Dermis microvascular lymphatic vessel endothelial cell (primary cell): ENCODE measurements around the gene TMEM154. TPM values are rescaled to one million over a fixed set of nuclear protein-coding genes. Genes with fewer than 3 reads are reported as not detected.

ENCODE experiments used
- DNase-seq, 2 donors: peaks; one replicate each; pipeline versions ENCODE4 v3.0.0 to v3.0.0-alpha.2; 2010; ENCODE audit warnings: low read depth in 2 of 2
- total RNA-seq: library from RNA; depleted of rRNA; stranded (reverse); fragments of >200 nt; gene quantifications from 2 replicates; pipeline ENCODE4 v1.2.1, GENCODE V29; 2014

The TMEM154 gene, protein sequence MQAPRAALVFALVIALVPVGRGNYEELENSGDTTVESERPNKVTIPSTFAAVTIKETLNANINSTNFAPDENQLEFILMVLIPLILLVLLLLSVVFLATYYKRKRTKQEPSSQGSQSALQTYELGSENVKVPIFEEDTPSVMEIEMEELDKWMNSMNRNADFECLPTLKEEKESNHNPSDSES
- 0.63 and 1.8 TPM in 2 replicates for total RNA-seq

DNA sequence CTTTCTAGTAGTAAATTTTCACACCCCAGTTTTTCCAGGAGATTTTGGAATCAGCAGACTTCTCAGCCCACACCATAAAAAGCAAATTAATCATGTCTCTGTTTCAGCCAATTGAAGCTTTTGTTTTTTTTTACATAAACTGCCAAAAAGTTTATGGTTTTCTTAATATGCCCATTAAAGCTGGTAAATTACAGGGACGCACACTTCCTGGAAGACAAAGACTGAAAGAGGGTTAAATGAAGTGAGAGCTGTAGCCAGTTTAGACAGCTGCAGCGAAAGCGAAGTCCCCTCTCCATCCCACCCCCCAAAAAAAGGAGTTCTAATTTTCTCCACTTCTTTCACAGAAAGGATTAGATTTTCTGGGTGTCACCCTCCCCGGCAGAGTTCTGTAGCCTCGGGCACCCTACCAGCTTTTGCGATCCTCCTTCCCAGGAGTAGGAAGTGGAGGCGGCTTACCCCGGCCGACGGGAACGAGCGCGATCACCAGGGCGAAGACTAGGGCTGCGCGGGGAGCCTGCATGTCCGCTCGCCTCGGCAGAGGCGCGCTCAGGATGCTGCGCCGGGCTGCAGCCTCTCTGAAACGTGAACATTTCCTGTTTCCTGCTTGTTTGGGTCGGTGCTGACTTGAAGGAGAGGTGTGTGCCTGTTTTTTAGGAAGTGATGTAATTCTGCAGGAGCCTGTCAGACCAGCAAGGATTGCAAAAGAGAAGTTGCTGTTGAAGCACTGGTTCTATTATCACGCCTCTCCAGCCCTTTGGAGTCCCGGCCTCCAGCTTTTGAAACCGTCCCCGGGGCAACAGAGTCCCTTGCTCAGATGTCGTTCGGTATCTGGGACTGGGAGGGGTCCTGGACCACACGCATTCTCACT, at the start of gene TMEM154:
TSS of gene TMEM154 (minus strand) at position 584 of the 868 bp plus-strand sequence. CDS start at position 520, 64 bp downstream.
- DNase-seq: peak; percentile 2 to 67

DNA sequence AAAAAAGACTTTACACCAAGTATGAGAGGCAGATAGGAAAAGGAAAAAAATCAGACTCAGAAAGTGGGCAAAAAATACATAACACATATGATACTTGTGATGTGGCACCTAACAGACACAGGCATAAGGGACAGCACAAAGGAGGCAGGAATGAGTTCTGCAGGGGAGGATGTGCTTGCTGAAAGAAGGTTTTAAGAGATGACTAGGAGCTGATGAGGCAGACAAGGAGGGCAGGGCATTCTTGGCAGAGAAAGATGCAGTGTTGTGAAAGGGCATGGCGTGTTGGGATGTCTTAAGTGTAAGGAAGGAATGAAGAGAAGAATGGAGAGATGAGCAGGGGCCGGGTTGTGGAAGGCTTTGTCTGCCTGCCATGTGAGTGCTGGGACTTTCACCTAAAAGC, 49.7 kb upstream of the TMEM154 start:
- DNase-seq: no peak

GRCh38 chr4:152728343-152728742, 48.5 kb upstream of the TMEM154 start:
- DNase-seq: no peak

DNA sequence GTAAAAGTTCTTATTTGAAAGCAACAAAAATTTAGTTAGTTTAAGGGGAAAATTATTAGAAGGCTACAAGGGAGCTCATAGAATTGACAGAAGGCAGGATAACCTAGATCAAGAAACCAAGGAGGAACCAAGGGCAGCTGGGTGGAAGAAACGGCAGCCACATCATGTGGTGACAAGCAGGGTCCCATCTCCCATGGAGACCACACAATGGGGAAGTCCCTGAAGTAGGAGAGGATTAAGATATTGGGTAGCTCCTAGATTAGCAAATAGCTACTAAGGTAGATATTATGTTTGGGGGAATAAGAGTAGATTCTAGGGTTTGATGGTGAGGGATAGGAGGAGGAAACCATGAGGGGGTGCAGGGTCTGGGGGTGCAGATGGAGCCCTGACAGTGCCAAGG, 48.0 kb upstream of the TMEM154 start:
- DNase-seq: no peak

DNA sequence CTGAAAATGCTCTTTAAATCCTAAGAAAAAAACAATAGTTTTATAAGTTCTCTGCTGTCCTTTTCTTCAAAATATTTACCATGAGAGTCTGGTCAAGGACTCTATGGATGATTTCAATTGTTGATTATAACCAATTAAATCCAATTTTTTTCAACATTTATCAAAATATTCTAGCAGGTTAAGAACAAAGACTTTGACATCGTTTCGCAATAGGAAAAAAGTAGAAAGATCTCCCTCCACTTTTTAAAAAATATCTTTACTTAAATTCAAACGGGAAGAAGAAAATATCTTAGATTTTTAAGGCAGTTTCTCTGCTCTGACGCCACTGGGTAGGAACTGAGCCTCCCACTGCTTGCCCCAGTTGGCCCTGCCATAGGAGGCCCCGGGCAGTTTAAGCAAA, 44.7 kb upstream of the TMEM154 start:
- DNase-seq: no peak

- no peak for DNase-seq
These were observed 43.4 kb upstream of the TMEM154 start for GRCh38 chr4:152723236-152723635.

- DNase-seq: no peak
These were observed 40.2 kb upstream of the TMEM154 start for GRCh38 chr4:152719801-152720556.

GRCh38 chr4:152719291-152719690, 39.5 kb upstream of the TMEM154 start:
- no peak for DNase-seq

GRCh38 chr4:152715076-152715475, 35.3 kb upstream of the TMEM154 start:
- no peak for DNase-seq

GRCh38 chr4:152713951-152714705, 34.3 kb upstream of the TMEM154 start:
- no peak for DNase-seq

GRCh38 chr4:152709675-152710438, 30.1 kb upstream of the TMEM154 start:
- DNase-seq: no peak

- DNase-seq: no peak
These were observed 29.0 kb upstream of the TMEM154 start for GRCh38 chr4:152708796-152709195.

- DNase-seq: no peak
These were observed 28.6 kb upstream of the TMEM154 start for GRCh38 chr4:152708361-152708760.

DNA sequence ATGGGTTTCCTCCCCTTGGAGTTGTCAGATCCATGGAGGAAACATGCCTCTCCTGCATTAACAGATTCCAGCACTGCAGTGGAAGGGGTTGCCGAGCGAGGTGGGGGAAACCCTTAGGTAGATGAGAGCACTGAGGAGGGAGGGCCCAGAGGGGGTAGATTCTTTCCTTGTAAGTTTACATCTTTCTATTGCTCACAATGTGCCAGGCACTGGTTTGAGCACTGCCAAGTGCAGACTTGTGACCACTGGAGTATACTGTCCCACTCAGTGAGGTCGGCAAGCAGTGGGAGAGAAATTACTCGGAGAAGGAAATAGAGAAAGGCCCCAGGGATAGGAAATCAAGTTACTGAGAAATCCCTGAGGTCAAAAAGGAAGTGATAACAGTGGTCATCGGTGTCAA, 27.8 kb upstream of the TMEM154 start:
- DNase-seq: no peak

- DNase-seq: no peak
These were observed 26.1 kb upstream of the TMEM154 start for GRCh38 chr4:152705903-152706302.

- DNase-seq: no peak
These were observed 25.0 kb upstream of the TMEM154 start for GRCh38 chr4:152704788-152705187.

- no peak for DNase-seq
These were observed 20.4 kb upstream of the TMEM154 start for GRCh38 chr4:152700151-152700550.

DNA sequence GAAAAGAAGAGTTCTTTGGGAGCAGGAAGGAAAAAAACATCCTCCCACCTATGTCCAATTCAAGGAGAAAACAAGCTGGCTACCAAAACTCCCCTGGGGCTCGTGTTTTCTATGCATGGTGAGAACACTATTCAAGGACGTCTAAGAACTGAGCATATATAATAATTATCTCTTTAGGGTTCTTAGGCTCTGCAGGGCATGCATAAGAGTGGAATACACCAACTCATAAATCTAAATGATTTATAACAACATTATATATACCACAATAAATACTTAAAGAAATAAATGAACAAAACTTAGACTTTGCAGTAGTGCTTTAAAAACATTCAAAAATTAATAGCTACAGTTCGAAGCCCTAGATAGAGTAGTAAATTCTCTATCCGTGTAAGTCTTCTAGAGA, 19.5 kb upstream of the TMEM154 start:
- DNase-seq: no peak

DNA sequence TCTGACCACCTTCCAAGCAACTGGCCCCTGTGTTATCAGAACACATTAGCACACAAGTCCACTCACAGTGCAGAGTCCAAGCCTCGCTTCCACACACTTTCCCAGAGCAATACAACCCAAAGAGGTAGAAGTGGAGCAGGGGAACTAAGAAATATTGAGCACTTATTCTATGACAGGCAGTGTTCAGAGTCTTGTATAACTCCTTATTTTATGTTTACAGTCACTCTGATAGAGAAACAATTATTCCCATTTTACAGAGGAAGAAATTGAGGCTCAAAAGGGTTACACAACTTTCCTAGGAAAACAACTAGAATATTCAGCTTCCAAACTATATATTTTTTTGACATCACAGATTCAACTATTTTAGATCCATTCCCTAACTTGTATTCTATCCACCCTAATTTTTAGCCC, 18.3 kb upstream of the TMEM154 start:
- DNase-seq: no peak

DNA sequence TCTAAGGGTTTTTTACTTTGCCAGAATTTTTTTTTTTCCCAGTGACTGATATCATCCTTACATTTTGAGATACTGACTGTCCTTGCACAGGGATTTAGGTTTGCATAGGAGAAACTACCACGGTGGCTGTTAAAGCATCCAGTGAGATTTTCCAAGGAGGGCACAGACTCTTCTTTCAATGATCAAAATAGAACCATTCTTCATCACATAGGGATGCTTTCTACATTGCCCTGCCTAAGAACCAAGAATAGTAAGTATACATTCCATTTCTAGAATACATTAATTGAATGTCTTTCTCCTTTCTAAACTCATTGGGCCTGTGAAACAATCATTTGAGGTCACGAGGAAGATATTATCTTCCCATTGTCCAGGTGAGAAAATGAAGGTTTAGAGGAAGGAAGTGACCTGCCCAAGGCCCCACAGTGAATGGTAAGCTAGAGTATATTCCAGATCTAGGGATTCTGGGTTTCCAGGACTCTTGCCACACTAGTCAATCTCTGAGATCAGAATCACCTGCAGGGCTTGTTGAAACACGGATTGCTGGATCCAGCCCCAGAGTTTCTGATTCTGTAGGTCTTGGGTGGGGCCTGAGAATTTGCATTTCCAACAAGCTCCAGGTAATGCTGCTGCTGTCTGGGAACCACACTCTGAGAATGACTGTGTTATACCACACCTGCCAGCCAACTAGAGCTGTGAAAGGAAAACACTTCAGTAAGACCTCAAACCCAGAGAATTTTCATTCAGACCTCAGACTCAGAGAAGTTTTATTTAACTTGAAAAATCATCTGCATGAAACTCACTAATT, 17.7 kb upstream of the TMEM154 start:
- no peak for DNase-seq
